Testis (tissue), 3 donors: ENCODE data around the gene GUCD1. TPM values are rescaled to one million over a fixed set of nuclear protein-coding genes. Genes with fewer than 3 reads are reported as not detected.

ENCODE experiments used
- DNase-seq: peaks from one replicate; pipeline ENCODE4 v3.0.0-alpha.2; 2019
- H3K27ac ChIP-seq, 2 donors: fragments of 200-600 bp; sonication (generic); one replicate each; pipeline ENCODE4 v1.5.1; 2019
- H3K27me3 ChIP-seq: fragments of 200-600 bp; sonication (generic); one replicate; pipeline ENCODE4 v1.5.1; 2019
- H3K36me3 ChIP-seq: fragments of 200-600 bp; sonication (generic); one replicate; pipeline ENCODE4 v1.5.1; 2017; ENCODE audit warnings: low read depth; ENCODE audit errors: missing control alignments
- H3K4me1 ChIP-seq: fragments of 200-600 bp; sonication (generic); one replicate; pipeline ENCODE4 v1.5.1; 2019
- H3K4me3 ChIP-seq, 2 donors: fragments of 200-600 bp; sonication (generic); one replicate each; pipeline ENCODE4 v1.5.1; 2017 to 2019
- H3K9me3 ChIP-seq: fragments of 200-600 bp; sonication (generic); one replicate; pipeline ENCODE4 v1.5.1; 2017
- POLR2A ChIP-seq: fragments of 450-650 bp; IDR thresholded peaks from one replicate; pipeline ENCODE4 v1.6.1; 2017; ENCODE audit warnings: antibody characterized with exemption, mild to moderate bottlenecking, moderate library complexity
- WGBS, 2 donors: methylation state at CpG; one replicate each; pipeline ENCODE4 v1.1.5; 2018; 5-methylcytosine and 5-hydroxymethylcytosine counted together
- intact Hi-C: fragments of 100-400 bp; cut with DNase I; formaldehyde crosslinking; loops from one replicate; pipeline ENCODE4 v1.15.1; 2023; ENCODE audit warnings: low total_unique reads
- polyA plus RNA-seq: library from polyadenylated mRNA; stranded (reverse); fragments of 350-450 nt; fragmentation: Illumina TruSeq; extraction: RNeasy Lipid Tissue Mini Kit (QIAGEN cat#74804); gene quantifications from one replicate; pipeline ENCODE4 v1.2.3, GENCODE V29; 2014; ENCODE audit warnings: low read depth, low replicate concordance; ENCODE audit not compliant: insufficient read depth
- total RNA-seq, 2 donors: library from RNA; depleted of rRNA; stranded (reverse); fragments of >200 nt; gene quantifications; one replicate each; pipeline ENCODE4 v1.2.3, GENCODE V29; 2016
- TF ChIP-seq, protein P1 (sequence below), 3 experiments: fragments of 450-650 bp in 2 of 3; fragments of 200-600 bp in 1 of 3; sonication (generic) in 1 of 3; IDR thresholded peaks; one replicate each; pipeline ENCODE4 v1.5.1; 2016 to 2019; ENCODE audit warnings: antibody characterized with exemption in 3 of 3, mild to moderate bottlenecking in 2 of 3, moderate library complexity in 1 of 3

Gene GUCD1
- total and polyA plus RNA-seq, 3 donors from 2014 or later = 91.7 to 123 (median 93.6) TPM

DNA sequence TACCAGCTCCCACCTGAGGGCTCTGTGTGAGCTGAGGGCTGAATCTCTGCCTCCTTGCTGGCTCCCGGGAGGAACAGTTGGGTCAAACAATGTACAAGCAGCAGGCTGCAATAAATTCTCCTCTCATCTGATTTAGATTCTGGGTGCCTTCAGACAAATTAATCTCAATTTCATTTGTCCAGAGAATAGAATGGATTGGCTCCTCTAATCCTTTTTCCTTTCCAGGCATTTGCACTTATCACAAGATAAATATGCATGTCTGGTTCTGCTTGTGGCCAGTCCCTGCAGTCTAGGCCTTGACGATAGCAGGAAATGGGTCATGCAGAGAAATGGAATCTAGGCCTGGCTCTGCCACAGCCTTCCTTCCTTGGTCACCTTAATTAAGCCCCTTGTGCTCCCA is 31.1 kb downstream of the GUCD1 start:
- H3K4me1 ChIP-seq = peaks cover 6% of the 10 kb centered on the region
- H3K36me3 ChIP-seq = no peaks in the 10 kb centered on the region
- intact Hi-C loops = no loop called here
- H3K4me3 ChIP-seq = no peak overlapping the region
- no peak for DNase-seq
- WGBS, 2 donors = 61 to 68% methylated on average over 2 of the region's 2 CpGs
- H3K27ac ChIP-seq = no peak overlapping the region
- H3K27me3 ChIP-seq = no peaks in the 10 kb centered on the region
- TF ChIP-seq, protein P1, sequence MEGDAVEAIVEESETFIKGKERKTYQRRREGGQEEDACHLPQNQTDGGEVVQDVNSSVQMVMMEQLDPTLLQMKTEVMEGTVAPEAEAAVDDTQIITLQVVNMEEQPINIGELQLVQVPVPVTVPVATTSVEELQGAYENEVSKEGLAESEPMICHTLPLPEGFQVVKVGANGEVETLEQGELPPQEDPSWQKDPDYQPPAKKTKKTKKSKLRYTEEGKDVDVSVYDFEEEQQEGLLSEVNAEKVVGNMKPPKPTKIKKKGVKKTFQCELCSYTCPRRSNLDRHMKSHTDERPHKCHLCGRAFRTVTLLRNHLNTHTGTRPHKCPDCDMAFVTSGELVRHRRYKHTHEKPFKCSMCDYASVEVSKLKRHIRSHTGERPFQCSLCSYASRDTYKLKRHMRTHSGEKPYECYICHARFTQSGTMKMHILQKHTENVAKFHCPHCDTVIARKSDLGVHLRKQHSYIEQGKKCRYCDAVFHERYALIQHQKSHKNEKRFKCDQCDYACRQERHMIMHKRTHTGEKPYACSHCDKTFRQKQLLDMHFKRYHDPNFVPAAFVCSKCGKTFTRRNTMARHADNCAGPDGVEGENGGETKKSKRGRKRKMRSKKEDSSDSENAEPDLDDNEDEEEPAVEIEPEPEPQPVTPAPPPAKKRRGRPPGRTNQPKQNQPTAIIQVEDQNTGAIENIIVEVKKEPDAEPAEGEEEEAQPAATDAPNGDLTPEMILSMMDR (IDR thresholded peaks at IDR 0.05) = no peak
- TF ChIP-seq POLR2A = no peak
- H3K9me3 ChIP-seq = no peaks in the 10 kb centered on the region

DNA sequence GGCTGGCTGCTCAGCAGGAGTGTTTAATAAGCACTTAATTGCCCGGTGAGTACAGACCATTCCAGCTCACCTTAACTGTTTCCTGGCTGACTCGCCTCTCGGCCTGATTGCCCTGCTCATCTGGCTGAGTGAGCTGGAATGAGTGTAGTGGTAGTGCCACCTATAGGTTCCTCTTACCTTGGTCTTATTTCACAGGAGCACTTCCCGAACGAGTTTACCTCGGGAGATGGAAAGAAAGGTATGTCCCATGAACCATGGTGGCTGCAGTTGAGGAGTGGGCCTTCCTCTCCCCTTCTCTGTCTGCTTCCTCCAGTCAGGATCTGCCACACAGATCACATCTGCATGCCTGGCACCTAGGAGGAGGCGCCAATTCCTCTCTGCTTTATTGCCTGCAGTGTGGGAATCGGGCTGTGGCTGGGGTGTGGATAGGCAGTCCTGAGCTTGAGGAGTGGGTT is 33.1 kb downstream of the GUCD1 start:
- Histone ChIP-seq H3K27me3 (no peaks in the 10 kb centered on the region), H3K36me3 (no peaks in the 10 kb centered on the region), H3K4me3 (no peak overlapping the region), H3K9me3 (no peaks in the 10 kb centered on the region), H3K27ac (no peak overlapping the region), H3K4me1 (peaks cover 6% of the 10 kb centered on the region)
- no peak for TF ChIP-seq POLR2A
- TF ChIP-seq, protein P1 (IDR thresholded peaks at IDR 0.05) = peak in 1 of 3 experiments; percentile 31
- DNase-seq = peak; percentile 28
- 53 to 54% methylated on average over 8 of the region's 8 CpGs for WGBS, 2 donors
- intact Hi-C loops = no loop called here

DNA sequence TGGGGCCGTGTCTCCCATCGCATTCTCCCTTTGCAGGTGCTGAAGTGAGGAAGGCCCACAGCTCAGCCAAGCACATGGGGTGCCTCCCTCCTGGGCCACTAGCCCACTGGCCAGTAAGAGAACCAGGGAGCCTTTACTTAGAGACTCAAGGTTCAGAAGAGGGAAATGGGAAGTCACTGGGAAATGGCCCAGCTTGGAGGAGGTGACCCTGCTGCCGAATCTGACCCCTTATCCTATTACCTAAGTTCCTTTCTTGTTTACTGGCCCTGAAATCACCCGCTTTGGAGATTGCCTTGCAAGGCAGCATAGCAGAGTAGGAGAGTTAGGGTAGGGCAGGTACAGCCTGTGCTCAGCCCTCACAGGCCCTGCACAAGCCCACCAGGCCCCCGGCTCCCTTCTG is 35.4 kb downstream of the GUCD1 start:
- intact Hi-C loops = no loop called here
- Histone ChIP-seq H3K4me1 (no peaks in the 10 kb centered on the region), H3K27me3 (no peaks in the 10 kb centered on the region), H3K4me3 (no peak overlapping the region), H3K36me3 (no peaks in the 10 kb centered on the region), H3K9me3 (no peaks in the 10 kb centered on the region), H3K27ac (no peak overlapping the region)
- TF ChIP-seq POLR2A = no peak
- TF ChIP-seq, protein P1 (IDR thresholded peaks at IDR 0.05) = no peak
- 90 to 91% methylated on average over 4 to 5 of the region's 5 CpGs for WGBS, 2 donors
- no peak for DNase-seq

DNA sequence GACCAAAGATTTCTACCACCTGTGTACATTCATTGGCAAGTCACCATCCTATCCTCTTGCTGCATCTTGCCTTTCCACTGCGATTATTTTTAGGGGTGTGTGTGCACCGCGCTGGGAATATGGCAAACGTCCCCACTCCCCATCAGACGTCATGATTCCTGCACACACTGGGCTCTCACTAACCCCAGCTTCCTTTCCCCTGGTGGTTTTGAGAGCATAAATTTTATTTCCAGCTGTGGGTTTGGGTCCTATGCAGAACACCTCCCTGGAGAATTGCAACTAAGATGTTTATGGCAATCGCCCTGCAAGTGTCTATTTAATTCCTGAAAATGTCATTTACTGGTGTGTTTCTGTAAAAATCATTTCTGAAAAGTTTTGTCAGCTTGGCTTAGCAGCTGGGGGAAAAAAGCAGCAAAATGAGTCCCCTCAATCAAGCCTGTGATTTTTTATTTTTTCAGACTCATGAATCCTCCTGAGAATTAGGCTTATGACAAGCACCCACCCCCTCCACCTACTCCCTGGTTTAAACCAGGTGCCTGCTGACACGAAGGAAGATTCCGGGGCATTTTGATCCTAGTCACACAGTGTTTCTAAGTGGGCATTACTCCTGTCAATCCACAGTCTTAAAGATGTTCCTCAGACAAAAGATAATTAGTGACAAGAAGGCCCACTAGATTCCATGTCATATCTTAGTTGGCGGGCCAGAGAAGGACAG is 36.0 kb downstream of the GUCD1 start:
- Histone ChIP-seq H3K27ac (no peak overlapping the region), H3K9me3 (no peaks in the 10 kb centered on the region), H3K4me1 (no peaks in the 10 kb centered on the region), H3K4me3 (no peak overlapping the region), H3K36me3 (no peaks in the 10 kb centered on the region), H3K27me3 (no peaks in the 10 kb centered on the region)
- TF ChIP-seq, protein P1 (IDR thresholded peaks at IDR 0.05) = no peak
- 88 to 89% methylated on average over 9 of the region's 9 CpGs for WGBS, 2 donors
- DNase-seq = no peak
- intact Hi-C loops = no loop called here

DNA sequence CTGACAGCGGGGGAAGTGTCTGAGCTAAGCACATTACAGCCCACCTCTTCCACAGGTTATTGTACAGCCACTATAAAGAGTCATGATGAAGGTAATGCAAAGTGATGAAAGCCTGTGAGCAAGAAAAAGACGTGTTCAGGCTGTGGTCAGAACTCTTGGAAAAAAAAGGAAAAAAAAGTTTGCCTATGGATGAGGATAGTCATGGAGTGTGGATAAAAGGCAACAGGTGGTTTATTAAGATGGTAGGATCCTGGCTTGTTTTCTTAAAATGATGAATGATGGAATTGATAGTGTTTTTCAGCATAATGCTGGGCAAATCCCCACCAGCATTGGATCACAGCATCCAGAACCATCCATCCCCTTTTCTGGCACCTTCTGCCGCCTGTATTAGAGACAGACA is 36.7 kb downstream of the GUCD1 start:
- Histone ChIP-seq H3K4me3 (no peak overlapping the region), H3K9me3 (no peaks in the 10 kb centered on the region), H3K27me3 (no peaks in the 10 kb centered on the region), H3K27ac (no peak overlapping the region), H3K36me3 (no peaks in the 10 kb centered on the region), H3K4me1 (no peaks in the 10 kb centered on the region)
- WGBS, 2 donors = 92 to 97% methylated on average over 3 of the region's 3 CpGs
- intact Hi-C loops = no loop called here
- no peak for DNase-seq
- TF ChIP-seq, protein P1 (IDR thresholded peaks at IDR 0.05) = no peak
- no peak for TF ChIP-seq POLR2A
